ENCODE results near the gene GLYATL1. TPM values are rescaled to one million over a fixed set of nuclear protein-coding genes. Genes with fewer than 3 reads are reported as not detected.

Gene GLYATL1
- total RNA-seq, 2 donors from 2014 or later, result not detected

- Histone ChIP-seq H3K9me3 (no peaks in the 10 kb centered on the region), H3K27me3 (peaks cover 0 to 4% of the 10 kb centered on the region in 2 donors), H3K27ac (peak overlapping the region; percentile 53 to 64), H3K4me3 (peak overlapping the region; percentile 29 to 48), H3K36me3 (no peaks in the 10 kb centered on the region), H3K4me1 (no peaks in the 10 kb centered on the region)
- no peak for TF ChIP-seq CTCF (IDR thresholded peaks at IDR 0.05)
- DNase-seq (ENCODE audit: low spot score), result peak; percentile 68
Observed at GRCh38 chr11:58905011-58905720, 34.1 kb upstream of the GLYATL1 start.

- peaks cover 0 to 4% of the 10 kb centered on the region in 2 donors for H3K27me3 ChIP-seq
- peak; percentile 64 for DNase-seq (ENCODE audit: low spot score)
Observed at GRCh38 chr11:58905721-58906547, 33.4 kb upstream of the GLYATL1 start.

GRCh38 chr11:58907780-58908179 lies 31.5 kb upstream of the GLYATL1 start:
- Histone ChIP-seq H3K27ac (no peak overlapping the region), H3K4me3 (no peak overlapping the region), H3K36me3 (no peaks in the 10 kb centered on the region), H3K9me3 (no peaks in the 10 kb centered on the region), H3K27me3 (peaks cover 0 to 4% of the 10 kb centered on the region in 2 donors), H3K4me1 (no peaks in the 10 kb centered on the region)
- TF ChIP-seq CTCF (IDR thresholded peaks at IDR 0.05), result no peak
- DNase-seq (ENCODE audit: low spot score), result no peak

More at GRCh38 chr11:58905721-58906547, 33.4 kb upstream of the GLYATL1 start:
- Histone ChIP-seq H3K4me1 (no peaks in the 10 kb centered on the region), H3K27ac (peak overlapping the region; percentile 53 to 64), H3K36me3 (no peaks in the 10 kb centered on the region), H3K4me3 (peak overlapping the region; percentile 29 to 48), H3K9me3 (no peaks in the 10 kb centered on the region)
- no peak for TF ChIP-seq CTCF (IDR thresholded peaks at IDR 0.05)

DNA sequence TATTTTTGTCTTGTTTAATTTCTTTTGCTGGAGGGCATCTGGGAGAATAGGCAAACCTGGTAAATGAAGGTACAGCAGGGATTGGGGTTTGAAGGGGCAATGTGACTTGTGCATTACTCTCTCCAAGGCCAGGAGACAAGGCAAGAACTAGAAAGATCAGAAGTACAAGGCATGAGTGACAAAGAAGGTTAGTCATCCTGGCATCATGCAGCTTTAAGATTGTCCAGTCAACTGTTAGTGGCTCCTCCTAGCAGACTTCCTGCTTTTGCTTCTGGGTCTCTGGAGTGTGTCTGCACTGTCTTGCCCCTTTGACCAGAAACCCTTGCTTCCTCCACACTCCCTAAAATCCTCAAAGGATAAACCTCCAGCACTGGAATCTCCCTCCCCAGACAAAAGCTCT lies 27.2 kb upstream of the GLYATL1 start:
- Histone ChIP-seq H3K4me3 (no peak overlapping the region), H3K27ac (no peak overlapping the region), H3K9me3 (peaks cover 0 to 14% of the 10 kb centered on the region in 2 donors), H3K36me3 (no peaks in the 10 kb centered on the region), H3K27me3 (no peaks in the 10 kb centered on the region), H3K4me1 (no peaks in the 10 kb centered on the region)
- TF ChIP-seq CTCF (IDR thresholded peaks at IDR 0.05), result no peak
- DNase-seq (ENCODE audit: low spot score), result no peak

GRCh38 chr11:58913685-58914084 lies 25.6 kb upstream of the GLYATL1 start:
- H3K4me1 ChIP-seq, result no peaks in the 10 kb centered on the region

More at GRCh38 chr11:58913685-58914084, 25.6 kb upstream of the GLYATL1 start:
- Histone ChIP-seq H3K4me3 (no peak overlapping the region), H3K27ac (no peak overlapping the region), H3K9me3 (peaks cover 0 to 29% of the 10 kb centered on the region in 2 donors), H3K36me3 (no peaks in the 10 kb centered on the region), H3K27me3 (no peaks in the 10 kb centered on the region)
- no peak for DNase-seq (ENCODE audit: low spot score)
- TF ChIP-seq CTCF (IDR thresholded peaks at IDR 0.05), result no peak
